C4-2B (cell line): Measurements from ENCODE around the gene SLC27A3.

Experiments
- CTCF ChIP-seq: fragments of 450-650 bp; conservative IDR thresholded peaks from 2 replicates; pipeline ENCODE4 v1.5.1; 2017; ENCODE audit warnings: mild to moderate bottlenecking
- ZFX ChIP-seq: fragments of 450-650 bp; IDR thresholded peaks from 2 replicates; pipeline ENCODE4 v1.6.1; 2017

- TF ChIP-seq CTCF: no peak
- peak; percentile 42; the same call in 1 of the 2 replicates for TF ChIP-seq ZFX
Observed at GRCh38 chr1:153783233-153784190, 8.3 kb downstream of the SLC27A3 start.
